Omental fat pad (tissue), 4 donors: ENCODE results near the gene HIPK2. TPM values are rescaled to one million over a fixed set of nuclear protein-coding genes. Genes with fewer than 3 reads are reported as not detected.

ENCODE experiments used
- ATAC-seq: fragments of 150-250 bp; one replicate; pipeline ENCODE4 v1.9.1; 2016; ENCODE audit warnings: mild to moderate bottlenecking, moderate library complexity; ENCODE audit not compliant: low FRiP score
- DNase-seq: peaks from one replicate; pipeline ENCODE4 v3.0.0-alpha.2; 2019; ENCODE audit warnings: low spot score
- total RNA-seq, 4 donors: library from RNA; depleted of rRNA; stranded (reverse); fragments of >200 nt; gene quantifications; one replicate each; pipeline ENCODE4 v1.1.0, GENCODE V29; 2016
- TF ChIP-seq, protein P1 (sequence below), 3 donors: fragments of 450-650 bp; IDR thresholded peaks; one replicate each; pipeline ENCODE4 v1.5.1; 2016 to 2017; ENCODE audit warnings: antibody characterized with exemption in 3 of 3, mild to moderate bottlenecking in 3 of 3, moderate library complexity in 2 of 3

HIPK2 gene
- total RNA-seq, 4 donors from 2014 or later, result 39.6 to 90.3 (median 70.0) TPM

DNA sequence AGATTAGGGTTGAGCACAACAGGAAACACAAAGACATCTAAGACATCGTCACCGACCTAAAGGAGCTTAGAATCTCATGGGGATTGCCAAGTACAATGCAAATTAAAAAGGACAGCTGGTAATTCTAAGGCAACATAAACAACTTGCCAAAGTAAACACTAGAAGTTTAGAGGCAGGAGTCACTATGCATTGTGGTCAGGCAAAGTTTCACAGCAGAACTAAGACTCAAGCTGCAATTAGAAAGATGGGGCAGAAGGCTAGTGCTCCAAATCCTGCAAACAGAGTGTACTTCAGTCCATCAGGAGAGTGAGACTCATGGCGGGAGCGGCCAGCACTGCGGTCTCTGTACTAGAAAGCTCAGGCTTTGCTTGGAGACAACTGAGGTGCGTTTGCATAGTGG lies 52.7 kb downstream of the HIPK2 start:
- ATAC-seq (no peak), DNase-seq (no peak)
- TF ChIP-seq, protein P1, sequence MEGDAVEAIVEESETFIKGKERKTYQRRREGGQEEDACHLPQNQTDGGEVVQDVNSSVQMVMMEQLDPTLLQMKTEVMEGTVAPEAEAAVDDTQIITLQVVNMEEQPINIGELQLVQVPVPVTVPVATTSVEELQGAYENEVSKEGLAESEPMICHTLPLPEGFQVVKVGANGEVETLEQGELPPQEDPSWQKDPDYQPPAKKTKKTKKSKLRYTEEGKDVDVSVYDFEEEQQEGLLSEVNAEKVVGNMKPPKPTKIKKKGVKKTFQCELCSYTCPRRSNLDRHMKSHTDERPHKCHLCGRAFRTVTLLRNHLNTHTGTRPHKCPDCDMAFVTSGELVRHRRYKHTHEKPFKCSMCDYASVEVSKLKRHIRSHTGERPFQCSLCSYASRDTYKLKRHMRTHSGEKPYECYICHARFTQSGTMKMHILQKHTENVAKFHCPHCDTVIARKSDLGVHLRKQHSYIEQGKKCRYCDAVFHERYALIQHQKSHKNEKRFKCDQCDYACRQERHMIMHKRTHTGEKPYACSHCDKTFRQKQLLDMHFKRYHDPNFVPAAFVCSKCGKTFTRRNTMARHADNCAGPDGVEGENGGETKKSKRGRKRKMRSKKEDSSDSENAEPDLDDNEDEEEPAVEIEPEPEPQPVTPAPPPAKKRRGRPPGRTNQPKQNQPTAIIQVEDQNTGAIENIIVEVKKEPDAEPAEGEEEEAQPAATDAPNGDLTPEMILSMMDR (IDR thresholded peaks at IDR 0.05), result no peak

DNA sequence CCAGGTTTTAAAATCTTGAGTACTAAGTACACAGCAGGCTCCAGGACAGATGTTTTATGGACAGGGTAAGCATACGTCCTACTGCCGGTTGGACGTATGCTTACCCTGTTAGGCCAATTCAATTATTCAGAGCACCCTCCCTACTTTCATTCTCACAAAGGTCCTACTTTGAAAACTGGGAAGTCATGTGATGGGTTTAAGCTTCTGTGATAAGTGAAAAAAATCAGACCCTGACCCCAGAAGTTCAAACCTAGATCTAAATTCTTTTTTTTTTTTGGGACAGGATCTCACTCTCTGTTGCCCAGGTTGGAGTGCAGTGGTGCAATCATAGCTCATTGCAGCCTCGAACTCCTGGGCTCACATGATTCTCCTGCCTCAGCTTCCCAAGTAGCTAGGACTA lies 55.2 kb downstream of the HIPK2 start:
- ATAC-seq, result no peak
- no peak for DNase-seq
- TF ChIP-seq, protein P1 (IDR thresholded peaks at IDR 0.05), result no peak

DNA sequence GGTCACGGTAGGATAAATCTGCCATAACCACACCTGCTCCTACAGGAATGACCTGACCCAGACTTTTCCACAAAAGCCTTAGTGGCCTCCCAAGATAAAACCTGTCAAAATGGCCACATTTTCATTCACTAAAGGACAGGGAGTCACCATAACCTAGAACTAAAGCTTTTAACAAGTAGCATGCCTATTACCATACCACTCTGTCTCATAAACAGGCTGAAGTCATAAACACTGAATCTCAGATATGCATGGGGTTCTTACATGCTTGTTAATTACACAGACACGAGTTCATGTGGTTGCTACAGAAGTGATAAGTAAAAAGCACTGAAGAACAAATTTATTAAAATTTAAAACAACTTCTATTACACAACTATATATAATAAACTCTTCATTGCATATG lies 56.0 kb downstream of the HIPK2 start:
- DNase-seq (no peak), ATAC-seq (no peak)
- TF ChIP-seq, protein P1 (IDR thresholded peaks at IDR 0.05), result no peak

DNA sequence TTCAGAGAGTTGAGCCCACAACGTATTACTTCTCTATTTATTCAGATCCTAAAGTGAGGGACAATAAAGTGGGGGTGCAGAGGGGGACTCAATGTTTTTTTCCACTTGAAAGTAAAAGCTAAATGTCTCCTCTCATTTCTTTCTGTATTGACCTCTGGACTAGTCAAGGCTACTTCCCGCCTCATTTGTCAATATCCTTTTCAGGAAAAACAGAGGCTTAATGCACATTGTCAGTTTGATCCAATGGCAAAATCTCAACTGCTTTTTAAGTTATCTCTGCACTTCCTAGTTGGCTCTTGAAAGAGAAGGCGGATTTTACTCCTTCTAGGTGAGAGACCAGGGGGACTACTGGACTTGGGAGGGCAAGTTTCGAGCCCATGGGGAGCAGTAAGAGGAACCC lies 56.4 kb downstream of the HIPK2 start:
- TF ChIP-seq, protein P1 (IDR thresholded peaks at IDR 0.05), result no peak
- ATAC-seq, result no peak
- DNase-seq, result no peak

DNA sequence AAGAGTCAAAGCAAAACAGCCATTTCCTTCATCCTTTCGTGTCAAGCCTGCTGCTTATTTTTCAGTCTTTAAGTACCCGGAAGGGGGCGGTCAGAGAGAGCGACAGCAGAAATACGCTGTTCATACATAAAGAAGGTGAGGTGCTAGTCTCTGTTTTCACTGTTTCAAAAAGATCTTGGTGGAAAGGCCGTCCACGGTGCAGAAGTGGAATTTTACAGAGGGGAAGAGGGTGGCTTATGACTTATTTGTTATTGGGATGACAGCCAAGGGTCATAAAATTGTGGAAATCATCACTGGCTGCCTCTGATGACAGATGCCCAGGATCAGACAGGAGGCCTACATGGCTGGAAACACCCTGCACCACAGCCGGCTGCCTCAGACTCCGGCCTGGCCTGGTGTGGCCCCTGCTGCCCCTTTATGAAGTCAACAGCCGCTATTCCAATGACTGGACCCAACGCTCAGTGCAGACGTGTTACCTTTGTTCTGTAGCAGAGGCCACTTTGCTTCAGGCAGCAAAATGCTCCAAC lies 57.0 kb downstream of the HIPK2 start:
- DNase-seq (no peak), ATAC-seq (no peak)
- TF ChIP-seq, protein P1 (IDR thresholded peaks at IDR 0.05), result no peak

DNA sequence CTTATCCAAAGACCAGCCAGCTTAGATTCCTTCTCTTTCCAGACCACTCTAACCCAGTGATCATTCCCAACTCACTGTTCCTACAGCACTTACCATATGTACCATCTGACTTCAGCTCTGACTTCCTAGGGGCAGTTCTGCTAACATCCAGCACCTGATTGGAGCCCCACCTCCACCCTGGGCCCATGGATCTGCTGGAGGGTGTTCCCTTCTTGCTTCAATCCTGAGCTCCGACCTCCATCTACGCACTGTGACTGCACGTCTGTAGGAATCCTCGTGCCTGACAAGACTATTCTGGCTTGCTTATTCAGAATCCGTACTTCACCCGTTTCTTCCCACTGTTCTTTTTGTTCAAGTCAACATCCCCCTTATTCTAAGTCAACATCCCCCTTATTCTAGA lies 57.6 kb downstream of the HIPK2 start:
- DNase-seq (no peak), ATAC-seq (no peak)
- TF ChIP-seq, protein P1 (IDR thresholded peaks at IDR 0.05), result no peak

DNA sequence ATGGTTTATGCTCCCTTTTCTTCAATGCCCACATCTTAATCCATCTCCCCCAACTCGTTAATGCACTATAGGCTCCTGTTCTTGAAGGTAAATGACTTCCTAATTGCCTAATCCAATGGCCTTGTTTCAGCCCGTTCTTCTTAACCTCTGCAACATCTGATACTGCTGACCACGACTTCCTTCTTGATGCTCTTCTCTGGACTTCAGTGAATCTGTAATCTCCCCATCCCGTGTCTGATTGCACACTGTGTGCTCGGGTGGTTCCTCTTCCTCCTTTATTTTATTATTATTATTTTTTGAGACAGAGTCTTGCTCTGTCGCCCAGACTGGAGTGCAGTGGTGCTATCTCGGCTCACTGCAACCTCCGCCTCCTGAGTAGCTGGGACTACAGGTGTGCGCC lies 58.9 kb downstream of the HIPK2 start:
- peak; percentile 19 for ATAC-seq
- TF ChIP-seq, protein P1 (IDR thresholded peaks at IDR 0.05), result no peak
- DNase-seq, result no peak
